ENCODE data around the gene PCDHGA12.

PCDHGA12 gene

DNA sequence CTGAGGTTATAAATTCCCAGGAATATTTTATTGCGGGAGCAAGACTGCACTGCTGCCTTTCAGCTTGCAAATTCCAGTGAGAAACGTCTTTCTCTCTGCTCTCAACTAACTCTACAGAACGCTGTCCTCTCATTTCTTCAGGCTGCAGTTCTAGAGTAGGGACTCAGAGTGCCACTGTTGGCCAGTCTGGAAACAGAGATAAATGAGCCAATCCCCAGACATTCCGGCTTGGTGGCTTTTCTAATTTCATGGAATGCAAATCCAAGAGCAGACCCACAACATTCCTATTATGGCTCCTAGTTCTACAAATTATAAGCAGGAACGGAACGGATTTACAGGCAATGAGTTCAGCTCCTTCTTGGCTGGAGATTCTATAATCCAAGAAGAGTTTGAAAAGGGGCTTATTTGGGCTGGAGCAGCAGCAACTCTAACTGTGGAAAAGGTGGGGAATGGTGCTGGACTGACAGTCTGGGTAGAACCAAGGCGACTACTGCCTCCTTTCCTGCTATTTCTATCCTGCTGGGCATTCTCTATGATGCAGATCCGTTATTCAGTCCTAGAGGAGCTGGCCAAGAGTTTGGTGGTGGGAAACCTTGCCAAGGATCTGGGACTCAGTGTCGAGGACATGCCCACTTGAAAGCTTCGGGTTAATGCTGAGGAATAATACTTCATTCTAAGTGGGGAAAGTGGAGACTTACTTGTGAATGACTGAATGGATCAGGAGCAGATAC is 9.3 kb downstream of the PCDHGA12 start:
- Histone ChIP-seq H3K4me3 (ENCODE audit: low read depth, low read length) (no peak overlapping the region), H3K27ac (ENCODE audit: extremely low read depth, low read depth, low read length) (no peak overlapping the region), H3K9me3 (ENCODE audit: control insufficient read depth, insufficient read depth, low read depth, low read length) (no peaks in the 10 kb centered on the region), H3K4me1 (ENCODE audit: control insufficient read depth, insufficient read depth, low read length) (no peaks in the 10 kb centered on the region), H3K36me3 (ENCODE audit: control insufficient read depth in 2 of 2, insufficient read depth in 1 of 2, low read length in 2 of 2) (no peaks in the 10 kb centered on the region)
- CTCF ChIA-PET = interaction anchor here (0.5 to 1.7 kb wide), 5 partner anchors 82 to 118 kb away, joined by 3 to 6 read pairs (median 3); partner anchors contain the start of gene PCDHGB1
- POLR2A ChIA-PET = no interaction called here
- TF ChIP-seq, protein P1, sequence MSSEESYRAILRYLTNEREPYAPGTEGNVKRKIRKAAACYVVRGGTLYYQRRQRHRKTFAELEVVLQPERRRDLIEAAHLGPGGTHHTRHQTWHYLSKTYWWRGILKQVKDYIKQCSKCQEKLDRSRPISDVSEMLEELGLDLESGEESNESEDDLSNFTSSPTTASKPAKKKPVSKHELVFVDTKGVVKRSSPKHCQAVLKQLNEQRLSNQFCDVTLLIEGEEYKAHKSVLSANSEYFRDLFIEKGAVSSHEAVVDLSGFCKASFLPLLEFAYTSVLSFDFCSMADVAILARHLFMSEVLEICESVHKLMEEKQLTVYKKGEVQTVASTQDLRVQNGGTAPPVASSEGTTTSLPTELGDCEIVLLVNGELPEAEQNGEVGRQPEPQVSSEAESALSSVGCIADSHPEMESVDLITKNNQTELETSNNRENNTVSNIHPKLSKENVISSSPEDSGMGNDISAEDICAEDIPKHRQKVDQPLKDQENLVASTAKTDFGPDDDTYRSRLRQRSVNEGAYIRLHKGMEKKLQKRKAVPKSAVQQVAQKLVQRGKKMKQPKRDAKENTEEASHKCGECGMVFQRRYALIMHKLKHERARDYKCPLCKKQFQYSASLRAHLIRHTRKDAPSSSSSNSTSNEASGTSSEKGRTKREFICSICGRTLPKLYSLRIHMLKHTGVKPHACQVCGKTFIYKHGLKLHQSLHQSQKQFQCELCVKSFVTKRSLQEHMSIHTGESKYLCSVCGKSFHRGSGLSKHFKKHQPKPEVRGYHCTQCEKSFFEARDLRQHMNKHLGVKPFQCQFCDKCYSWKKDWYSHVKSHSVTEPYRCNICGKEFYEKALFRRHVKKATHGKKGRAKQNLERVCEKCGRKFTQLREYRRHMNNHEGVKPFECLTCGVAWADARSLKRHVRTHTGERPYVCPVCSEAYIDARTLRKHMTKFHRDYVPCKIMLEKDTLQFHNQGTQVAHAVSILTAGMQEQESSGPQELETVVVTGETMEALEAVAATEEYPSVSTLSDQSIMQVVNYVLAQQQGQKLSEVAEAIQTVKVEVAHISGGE (tag by site-specific recombination; conservative IDR thresholded peaks at IDR 0.05; ENCODE audit: low read depth) = no peak
- TF ChIP-seq ZIC2 (tag by site-specific recombination; IDR thresholded peaks at IDR 0.05) (no peak), SP7 (tag by site-specific recombination; IDR thresholded peaks at IDR 0.05) (no peak), SCRT1 (tag by site-specific recombination; IDR thresholded peaks at IDR 0.05; ENCODE audit: borderline replicate concordance) (no peak), ZNF548 (tag by site-specific recombination; IDR thresholded peaks at IDR 0.05) (no peak), ZNF571 (tag by site-specific recombination; IDR thresholded peaks at IDR 0.05) (no peak), ZNF37A (tag by site-specific recombination; IDR thresholded peaks at IDR 0.05) (no peak)

DNA sequence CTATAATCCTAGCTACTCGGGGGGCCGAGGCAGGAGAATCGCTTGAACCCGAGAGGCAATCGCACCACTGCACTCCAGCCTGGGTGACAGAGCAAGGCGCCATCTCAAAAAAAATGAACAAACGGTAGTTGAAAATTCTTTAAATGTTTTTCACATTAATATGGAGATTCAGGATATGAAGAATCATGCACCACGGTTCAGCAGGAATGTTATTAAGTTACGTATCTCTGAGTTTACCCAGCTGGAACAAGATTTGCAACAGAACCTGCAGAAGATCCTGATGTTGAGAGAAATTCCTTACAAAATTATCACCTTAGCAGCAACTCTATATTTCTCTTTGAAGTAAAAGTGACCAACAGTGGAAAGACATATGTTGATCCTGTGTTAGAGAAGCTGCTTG is 10.0 kb downstream of the PCDHGA12 start:
- TF ChIP-seq ZNF585B (tag by site-specific recombination; IDR thresholded peaks at IDR 0.05) = no peak
- no peak for TF ChIP-seq ZNF239 (tag by site-specific recombination; IDR thresholded peaks at IDR 0.05)
- TF ChIP-seq ZNF555 (tag by site-specific recombination; conservative IDR thresholded peaks at IDR 0.05) = no peak
- no peak for TF ChIP-seq ZNF596 (tag by site-specific recombination; IDR thresholded peaks at IDR 0.05)
- no peak for TF ChIP-seq ZNF658 (tag by site-specific recombination; IDR thresholded peaks at IDR 0.05)
- TF ChIP-seq, protein P2, sequence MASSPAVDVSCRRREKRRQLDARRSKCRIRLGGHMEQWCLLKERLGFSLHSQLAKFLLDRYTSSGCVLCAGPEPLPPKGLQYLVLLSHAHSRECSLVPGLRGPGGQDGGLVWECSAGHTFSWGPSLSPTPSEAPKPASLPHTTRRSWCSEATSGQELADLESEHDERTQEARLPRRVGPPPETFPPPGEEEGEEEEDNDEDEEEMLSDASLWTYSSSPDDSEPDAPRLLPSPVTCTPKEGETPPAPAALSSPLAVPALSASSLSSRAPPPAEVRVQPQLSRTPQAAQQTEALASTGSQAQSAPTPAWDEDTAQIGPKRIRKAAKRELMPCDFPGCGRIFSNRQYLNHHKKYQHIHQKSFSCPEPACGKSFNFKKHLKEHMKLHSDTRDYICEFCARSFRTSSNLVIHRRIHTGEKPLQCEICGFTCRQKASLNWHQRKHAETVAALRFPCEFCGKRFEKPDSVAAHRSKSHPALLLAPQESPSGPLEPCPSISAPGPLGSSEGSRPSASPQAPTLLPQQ (tag by site-specific recombination; IDR thresholded peaks at IDR 0.05) = no peak
- TF ChIP-seq, protein P3, sequence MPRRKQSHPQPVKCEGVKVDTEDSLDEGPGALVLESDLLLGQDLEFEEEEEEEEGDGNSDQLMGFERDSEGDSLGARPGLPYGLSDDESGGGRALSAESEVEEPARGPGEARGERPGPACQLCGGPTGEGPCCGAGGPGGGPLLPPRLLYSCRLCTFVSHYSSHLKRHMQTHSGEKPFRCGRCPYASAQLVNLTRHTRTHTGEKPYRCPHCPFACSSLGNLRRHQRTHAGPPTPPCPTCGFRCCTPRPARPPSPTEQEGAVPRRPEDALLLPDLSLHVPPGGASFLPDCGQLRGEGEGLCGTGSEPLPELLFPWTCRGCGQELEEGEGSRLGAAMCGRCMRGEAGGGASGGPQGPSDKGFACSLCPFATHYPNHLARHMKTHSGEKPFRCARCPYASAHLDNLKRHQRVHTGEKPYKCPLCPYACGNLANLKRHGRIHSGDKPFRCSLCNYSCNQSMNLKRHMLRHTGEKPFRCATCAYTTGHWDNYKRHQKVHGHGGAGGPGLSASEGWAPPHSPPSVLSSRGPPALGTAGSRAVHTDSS (tag by site-specific recombination; IDR thresholded peaks at IDR 0.05) = no peak
- TF ChIP-seq ZBTB8A (tag by site-specific recombination; IDR thresholded peaks at IDR 0.05) = no peak
- TF ChIP-seq, protein P4, sequence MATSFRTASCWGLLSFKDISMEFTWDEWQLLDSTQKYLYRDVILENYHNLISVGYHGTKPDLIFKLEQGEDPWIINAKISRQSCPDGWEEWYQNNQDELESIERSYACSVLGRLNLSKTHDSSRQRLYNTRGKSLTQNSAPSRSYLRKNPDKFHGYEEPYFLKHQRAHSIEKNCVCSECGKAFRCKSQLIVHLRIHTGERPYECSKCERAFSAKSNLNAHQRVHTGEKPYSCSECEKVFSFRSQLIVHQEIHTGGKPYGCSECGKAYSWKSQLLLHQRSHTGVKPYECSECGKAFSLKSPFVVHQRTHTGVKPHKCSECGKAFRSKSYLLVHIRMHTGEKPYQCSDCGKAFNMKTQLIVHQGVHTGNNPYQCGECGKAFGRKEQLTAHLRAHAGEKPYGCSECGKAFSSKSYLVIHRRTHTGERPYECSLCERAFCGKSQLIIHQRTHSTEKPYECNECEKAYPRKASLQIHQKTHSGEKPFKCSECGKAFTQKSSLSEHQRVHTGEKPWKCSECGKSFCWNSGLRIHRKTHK (tag by site-specific recombination; IDR thresholded peaks at IDR 0.05) = no peak
- no peak for TF ChIP-seq ZBTB21 (tag by site-specific recombination; IDR thresholded peaks at IDR 0.05)
- no peak for TF ChIP-seq KLF8 (tag by site-specific recombination; IDR thresholded peaks at IDR 0.05)
- H3K4me3 ChIP-seq (ENCODE audit: low read depth, low read length) = no peak overlapping the region
- POLR2A ChIA-PET = no interaction called here
- no peaks in the 10 kb centered on the region for H3K9me3 ChIP-seq (ENCODE audit: control insufficient read depth, insufficient read depth, low read depth, low read length)
- H3K4me1 ChIP-seq (ENCODE audit: control insufficient read depth, insufficient read depth, low read length) = no peaks in the 10 kb centered on the region
- no peak overlapping the region for H3K27ac ChIP-seq (ENCODE audit: extremely low read depth, low read depth, low read length)
- CTCF ChIA-PET = interaction anchor here (0.5 to 1.7 kb wide), 3 partner anchors 84 to 117 kb away, joined by 3 to 6 read pairs (median 3); partner anchors contain the start of gene PCDHGB1
- no peaks in the 10 kb centered on the region for H3K36me3 ChIP-seq (ENCODE audit: control insufficient read depth in 2 of 2, insufficient read depth in 1 of 2, low read length in 2 of 2)

Data from HEK293 (cell line).